IMR-90 (cell line): ENCODE results near the gene A4GALT. TPM values are rescaled to one million over a fixed set of nuclear protein-coding genes. Genes with fewer than 3 reads are reported as not detected.

Experiments
- ATAC-seq: fragments of 200-7000 bp; cut with Tn5 transposase; 2 replicates; pipeline ENCODE4 v1.9.1; 2020; ENCODE audit warnings: low read depth, mild to moderate bottlenecking, moderate library complexity
- BruUV-seq: library from RNA; stranded (reverse); fragments of 400-500 nt; replicated peaks from 2 replicates; lab custom pipeline; 2021; lab: Mats Ljungman, UMichigan
- CTCF ChIA-PET: fragments of 300-600 bp; formaldehyde crosslinking; extraction: SDS; loops from one replicate; lab custom pipeline; 2021; ENCODE audit warnings: antibody characterized with exemption; lab: Yijun Ruan, JAX
- POLR2A ChIA-PET: fragments of 300-600 bp; sonication (Branson Sonifier 250); formaldehyde crosslinking; loops from one replicate; lab custom pipeline; 2022; ENCODE audit warnings: antibody characterized with exemption; ENCODE audit not compliant: unreplicated experiment; lab: Charles Lee
- DNase-seq: peaks from one replicate; pipeline ENCODE4 v3.0.0; 2013
- H2AFZ ChIP-seq: replicated peaks from 2 replicates; pipeline ENCODE3; 2013; ENCODE audit warnings: low read length, mild to moderate bottlenecking; ENCODE audit not compliant: poor library complexity
- H2AK5ac ChIP-seq: 2 replicates; pipeline ENCODE4 v1.6.1; 2013; ENCODE audit warnings: low read depth, low read length, inconsistent platforms
- H2AK9ac ChIP-seq: replicated peaks from 2 replicates; pipeline ENCODE3; 2013; ENCODE audit warnings: mild to moderate bottlenecking, low read depth, low read length, moderate library complexity; ENCODE audit not compliant: poor library complexity
- H2BK120ac ChIP-seq: 2 replicates; pipeline ENCODE4 v1.6.1; 2013; ENCODE audit warnings: low read depth, low read length, inconsistent platforms
- H2BK15ac ChIP-seq: 3 replicates; pipeline ENCODE4 v1.6.1; 2013; ENCODE audit warnings: low read depth, low read length, inconsistent platforms
- H2BK20ac ChIP-seq: 2 replicates; pipeline ENCODE4 v1.6.1; 2013; ENCODE audit warnings: low read depth, mild to moderate bottlenecking, inconsistent platforms, low read length, moderate library complexity
- H2BK5ac ChIP-seq: 2 replicates; pipeline ENCODE4 v1.6.1; 2013; ENCODE audit warnings: mild to moderate bottlenecking, low read depth, low read length, inconsistent platforms; ENCODE audit not compliant: poor library complexity, severe bottlenecking
- H3K14ac ChIP-seq: replicated peaks from 2 replicates; pipeline ENCODE4 v1.6.1; 2013; ENCODE audit warnings: low read depth, low read length, inconsistent platforms
- H3K18ac ChIP-seq: 2 replicates; pipeline ENCODE4 v1.6.1; 2013; ENCODE audit warnings: low read depth, low read length, control low read depth
- H3K23ac ChIP-seq: 2 replicates; pipeline ENCODE4 v1.6.1; 2013; ENCODE audit warnings: low read depth, low read length, inconsistent platforms
- H3K27ac ChIP-seq: 2 replicates; pipeline ENCODE4 v1.5.1; 2013; ENCODE audit warnings: mild to moderate bottlenecking, control low read depth, low read length; ENCODE audit not compliant: insufficient read depth
- H3K27me3 ChIP-seq: 2 replicates; pipeline ENCODE4 v1.6.1; 2013; ENCODE audit warnings: low read length; ENCODE audit not compliant: control insufficient read depth, insufficient read depth
- H3K36me3 ChIP-seq: 2 replicates; pipeline ENCODE4 v1.6.1; 2013; ENCODE audit warnings: low read length, mixed read lengths; ENCODE audit not compliant: control insufficient read depth, insufficient read depth
- H3K4ac ChIP-seq: 2 replicates; pipeline ENCODE4 v1.6.1; 2013; ENCODE audit warnings: low read depth, low read length, inconsistent platforms
- H3K4me1 ChIP-seq: 2 replicates; pipeline ENCODE4 v1.6.1; 2013; ENCODE audit warnings: low read length, mixed read lengths; ENCODE audit not compliant: control insufficient read depth, insufficient read depth
- H3K4me2 ChIP-seq: 2 replicates; pipeline ENCODE4 v1.6.1; 2013; ENCODE audit warnings: low read depth, mild to moderate bottlenecking, control low read depth, low read length, moderate library complexity
- H3K4me3 ChIP-seq: 2 replicates; pipeline ENCODE4 v1.5.1; 2013; ENCODE audit warnings: low read depth, mild to moderate bottlenecking, control low read depth, low read length, moderate library complexity; ENCODE audit not compliant: insufficient read depth
- H3K56ac ChIP-seq: 2 replicates; pipeline ENCODE4 v1.6.1; 2013; ENCODE audit warnings: low read length, inconsistent platforms; ENCODE audit not compliant: insufficient read depth; ENCODE audit errors: extremely low read depth
- H3K79me1 ChIP-seq, 2 experiments: 2 replicates each; pipeline ENCODE4 v1.6.1; 2013; ENCODE audit warnings: low read length in 2 of 2, inconsistent platforms in 1 of 2, low read depth in 1 of 2
- H3K9ac ChIP-seq: 2 replicates; pipeline ENCODE4 v1.6.1; 2013; ENCODE audit warnings: low read depth, low read length, control low read depth
- H3K9me1 ChIP-seq: 2 replicates; pipeline ENCODE4 v1.6.1; 2013; ENCODE audit warnings: low read length, inconsistent platforms; ENCODE audit not compliant: insufficient read depth
- H3K9me3 ChIP-seq: 2 replicates; pipeline ENCODE4 v1.6.1; 2013; ENCODE audit warnings: low read length; ENCODE audit not compliant: control insufficient read depth, insufficient read depth
- H4K20me1 ChIP-seq: 2 replicates; pipeline ENCODE4 v1.6.1; 2013; ENCODE audit warnings: low read length, inconsistent platforms; ENCODE audit not compliant: insufficient read depth
- H4K5ac ChIP-seq: 2 replicates; pipeline ENCODE4 v1.6.1; 2013; ENCODE audit warnings: mild to moderate bottlenecking, low read depth, low read length, control low read depth
- H4K8ac ChIP-seq, 2 experiments: 2 replicates each; pipeline ENCODE4 v1.6.1; 2013; ENCODE audit warnings: low read depth in 2 of 2, low read length in 2 of 2, control low read depth in 1 of 2, inconsistent platforms in 1 of 2
- H4K91ac ChIP-seq: 2 replicates; pipeline ENCODE4 v1.6.1; 2013; ENCODE audit warnings: low read depth, low read length, inconsistent platforms; ENCODE audit not compliant: insufficient read depth
- BHLHE40 ChIP-seq: fragments of 150-350 bp; IDR thresholded peaks from 2 replicates; pipeline ENCODE4 v1.6.1; 2016; ENCODE audit warnings: mild to moderate bottlenecking, low read depth, low read length
- CHD1 ChIP-seq: IDR thresholded peaks from 2 replicates; pipeline ENCODE4 v1.6.1; 2012; ENCODE audit warnings: low read depth, low read length, improper control_type of control experiment
- ELK1 ChIP-seq: fragments of 150-350 bp; IDR thresholded peaks from 2 replicates; pipeline ENCODE4 v1.6.1; 2016; ENCODE audit warnings: low read depth, mild to moderate bottlenecking, low read length, moderate library complexity, borderline replicate concordance
- FOS ChIP-seq: fragments of 150-350 bp; IDR thresholded peaks from 2 replicates; pipeline ENCODE4 v1.6.1; 2016; ENCODE audit warnings: low read depth, low read length
- MAZ ChIP-seq: IDR thresholded peaks from 2 replicates; pipeline ENCODE4 v1.6.1; 2012; ENCODE audit warnings: low read depth, mild to moderate bottlenecking, low read length, improper control_type of control experiment, moderate library complexity, borderline replicate concordance
- MXI1 ChIP-seq: IDR thresholded peaks from 2 replicates; pipeline ENCODE4 v1.6.1; 2012; ENCODE audit warnings: low read depth, mild to moderate bottlenecking, low read length, moderate library complexity, borderline replicate concordance
- NFE2L2 ChIP-seq: fragments of 150-350 bp; IDR thresholded peaks from 2 replicates; pipeline ENCODE4 v1.6.1; 2016; ENCODE audit warnings: low read depth, mild to moderate bottlenecking, low read length
- POLR2A ChIP-seq: IDR thresholded peaks from 2 replicates; pipeline ENCODE4 v1.6.1; 2012; ENCODE audit warnings: mild to moderate bottlenecking, low read depth, low read length
- RAD21 ChIP-seq: IDR thresholded peaks from 2 replicates; pipeline ENCODE4 v1.6.1; 2012; ENCODE audit warnings: low read length, improper control_type of control experiment
- RCOR1 ChIP-seq: IDR thresholded peaks from 2 replicates; pipeline ENCODE4 v1.6.1; 2012; ENCODE audit warnings: mild to moderate bottlenecking, low read length, improper control_type of control experiment; ENCODE audit not compliant: insufficient replicate concordance
- RFX5 ChIP-seq: IDR thresholded peaks from 2 replicates; pipeline ENCODE4 v1.8.0; 2012; ENCODE audit warnings: low read depth, mild to moderate bottlenecking, low read length, moderate library complexity
- SMC3 ChIP-seq: fragments of 150-350 bp; IDR thresholded peaks from 2 replicates; pipeline ENCODE4 v1.6.1; 2016; ENCODE audit warnings: low read depth, mild to moderate bottlenecking, antibody characterized with exemption, low read length, moderate library complexity
- USF2 ChIP-seq: fragments of 150-350 bp; IDR thresholded peaks from 2 replicates; pipeline ENCODE4 v1.6.1; 2017; ENCODE audit warnings: mild to moderate bottlenecking, antibody characterized with exemption, low read length, low read depth
- WGBS, 2 experiments: methylation state at CpG; one replicate each; pipeline versions ENCODE4 v1.1.5 to v1.1.7; 2013; ENCODE audit warnings: missing lambda C conversion rate in 2 of 2; ENCODE audit not compliant: insufficient read length in 1 of 2; ENCODE audit errors: extremely low coverage in 2 of 2; 5-methylcytosine and 5-hydroxymethylcytosine counted together
- dilution Hi-C: fragments of 300-500 bp; cut with HindIII; formaldehyde crosslinking; loops from one replicate; pipeline ENCODE4 v1.14.3; 2018; ENCODE audit warnings: low sequenced_read_pairs; ENCODE audit not compliant: unreplicated experiment
- in situ Hi-C: fragments of 300-500 bp; cut with MboI; formaldehyde crosslinking; loops from 3 replicates; pipeline ENCODE4 v1.14.3; 2019; ENCODE audit warnings: low sequenced_read_pairs, inconsistent platforms, mixed read lengths
- intact Hi-C: fragments of 100-400 bp; cut with micrococcal nuclease; formaldehyde crosslinking; loops from 2 replicates; pipeline ENCODE4 v1.10.0; 2022
- polyA plus RNA-seq, 3 experiments: library from polyadenylated mRNA; depleted of rRNA; stranded (reverse); fragments of >200 nt; gene quantifications; 2 replicates each; pipeline ENCODE4 v1.2.3, GENCODE V29; 2012; ENCODE audit warnings: low replicate concordance in 1 of 3
- total RNA-seq: library from RNA; depleted of rRNA; stranded (reverse); fragments of >200 nt; gene quantifications from 2 replicates; pipeline ENCODE4 v1.2.3, GENCODE V29; 2012
- TF ChIP-seq, protein P1 (sequence below): conservative IDR thresholded peaks from 2 replicates; pipeline ENCODE4 v1.5.1; 2012; ENCODE audit warnings: mild to moderate bottlenecking, low read depth, low read length, improper control_type of control experiment

The A4GALT gene
- total and polyA plus RNA-seq, 2 of the 4 experiments (the other 2 are of a cell fraction) = 1.6 to 6.1 TPM

GRCh38 chr22:42643634-42644421, 76.8 kb downstream of the A4GALT start:
- no peak overlapping the region for H2AFZ ChIP-seq
- peak overlapping the region; percentile 70 for H3K4me2 ChIP-seq
- no peak overlapping the region for H3K14ac ChIP-seq
- no peak for ATAC-seq
- no peak overlapping the region for H2BK120ac ChIP-seq
- H4K5ac ChIP-seq = peak overlapping the region; percentile 19; the same call in 1 of the 2 replicates
- no peak overlapping the region for H2BK20ac ChIP-seq
- H3K4ac ChIP-seq = peak overlapping the region; percentile 74
- no peak for DNase-seq
- H3K9me3 ChIP-seq = no peaks in the 10 kb centered on the region
- H3K4me3 ChIP-seq = no peak overlapping the region
- peaks cover 9 to 90% of the 10 kb centered on the region in 2 experiments; a peak in 3 of 4 replicates for H3K79me1 ChIP-seq
- ChIA-PET POLR2A (interaction anchor here (1.2 kb wide), 1 partner anchor 29 kb away, joined by 8 read pairs; the partner anchor contains the start of gene POLDIP3), CTCF (no interaction called here)
- H3K18ac ChIP-seq = 0 out of 2 replicates have a peak overlapping the region, but pooled peaks have one; percentile 5
- H4K91ac ChIP-seq = 0 out of 2 replicates have a peak overlapping the region, but pooled peaks have one; percentile 46
- peak overlapping the region; percentile 67 for H3K23ac ChIP-seq
- H2BK15ac ChIP-seq = no peak overlapping the region
- no peaks in the 10 kb centered on the region for H3K27me3 ChIP-seq
- peak overlapping the region in 1 of 2 experiments; percentile 27; a peak in 2 of 4 replicates for H4K8ac ChIP-seq
- dilution Hi-C loops = no loop called here
- no TSS peak for BruUV-seq
- H3K9ac ChIP-seq = peak overlapping the region; percentile 24
- no peaks in the 10 kb centered on the region for H3K36me3 ChIP-seq
- peak overlapping the region; percentile 83 for H2AK5ac ChIP-seq
- peak overlapping the region; percentile 66; the same call in 1 of the 2 replicates for H3K27ac ChIP-seq
- intact Hi-C loops = no loop called here
- WGBS, 2 experiments = 93% methylated on average over 2 of the region's 14 CpGs; no CpG with 5 or more reads in 1 of the 2 experiments
- in situ Hi-C loops = no loop called here
- peaks cover 40% of the 10 kb centered on the region for H3K4me1 ChIP-seq
- H2AK9ac ChIP-seq = peak overlapping the region; percentile 8
- peak overlapping the region; percentile 45 for H2BK5ac ChIP-seq
- H4K20me1 ChIP-seq = peaks cover 76% of the 10 kb centered on the region
- H3K9me1 ChIP-seq = peaks cover 29% of the 10 kb centered on the region
- H3K56ac ChIP-seq = no peak overlapping the region
- TF ChIP-seq RCOR1 (no peak), RAD21 (no peak), BHLHE40 (no peak), POLR2A (no peak), SMC3 (no peak), MAZ (no peak), MXI1 (no peak), ELK1 (no peak), RFX5 (no peak), FOS (no peak), CHD1 (no peak), USF2 (no peak), NFE2L2 (no peak)
- TF ChIP-seq, protein P1, sequence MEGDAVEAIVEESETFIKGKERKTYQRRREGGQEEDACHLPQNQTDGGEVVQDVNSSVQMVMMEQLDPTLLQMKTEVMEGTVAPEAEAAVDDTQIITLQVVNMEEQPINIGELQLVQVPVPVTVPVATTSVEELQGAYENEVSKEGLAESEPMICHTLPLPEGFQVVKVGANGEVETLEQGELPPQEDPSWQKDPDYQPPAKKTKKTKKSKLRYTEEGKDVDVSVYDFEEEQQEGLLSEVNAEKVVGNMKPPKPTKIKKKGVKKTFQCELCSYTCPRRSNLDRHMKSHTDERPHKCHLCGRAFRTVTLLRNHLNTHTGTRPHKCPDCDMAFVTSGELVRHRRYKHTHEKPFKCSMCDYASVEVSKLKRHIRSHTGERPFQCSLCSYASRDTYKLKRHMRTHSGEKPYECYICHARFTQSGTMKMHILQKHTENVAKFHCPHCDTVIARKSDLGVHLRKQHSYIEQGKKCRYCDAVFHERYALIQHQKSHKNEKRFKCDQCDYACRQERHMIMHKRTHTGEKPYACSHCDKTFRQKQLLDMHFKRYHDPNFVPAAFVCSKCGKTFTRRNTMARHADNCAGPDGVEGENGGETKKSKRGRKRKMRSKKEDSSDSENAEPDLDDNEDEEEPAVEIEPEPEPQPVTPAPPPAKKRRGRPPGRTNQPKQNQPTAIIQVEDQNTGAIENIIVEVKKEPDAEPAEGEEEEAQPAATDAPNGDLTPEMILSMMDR = no peak
